Mammary epithelial cell (primary cell): ENCODE data around the gene ZNF181.

Experiments used
- CTCF ChIP-seq, 2 donors: IDR thresholded peaks in 1 of 2; conservative IDR thresholded peaks in 1 of 2; 2 replicates each; pipeline ENCODE4 v1.5.1; 2011 to 2012; ENCODE audit warnings: inconsistent platforms in 2 of 2, low read length in 2 of 2, mild to moderate bottlenecking in 2 of 2, control low read depth in 1 of 2, low read depth in 1 of 2; ENCODE audit not compliant: insufficient read depth in 1 of 2; ENCODE audit errors: extremely low read depth in 1 of 2
- EZH2 ChIP-seq: IDR thresholded peaks from 2 replicates; pipeline ENCODE4 v1.6.1; 2012; ENCODE audit warnings: low read length, inconsistent platforms, borderline replicate concordance

GRCh38 chr19:34794066-34794960 is 60.3 kb downstream of the ZNF181 start:
- no peak for TF ChIP-seq EZH2
- no peak for TF ChIP-seq CTCF (conservative IDR thresholded peaks at IDR 0.05 in 1 of 2, IDR thresholded peaks at IDR 0.05 in 1 of 2; ENCODE audit: extremely low read depth in 1 of 2, insufficient read depth in 1 of 2, low read depth in 1 of 2, low read length in 2 of 2)
